Hepatocyte (in vitro differentiated cells): ENCODE results near the gene SLC38A1. TPM values are rescaled to one million over a fixed set of nuclear protein-coding genes. Genes with fewer than 3 reads are reported as not detected.

Source experiments
- DNase-seq: peaks from one replicate; pipeline ENCODE4 v3.0.0-alpha.2; 2016; ENCODE audit warnings: low spot score
- H2AFZ ChIP-seq: fragments of 200-600 bp; sonication (generic); 2 replicates; pipeline ENCODE4 v1.6.0; 2016; ENCODE audit warnings: antibody characterized with exemption, mild to moderate bottlenecking
- H3K27ac ChIP-seq: fragments of 200-600 bp; sonication (generic); 2 replicates; pipeline ENCODE4 v1.5.1; 2016; ENCODE audit warnings: mild to moderate bottlenecking
- H3K27me3 ChIP-seq: fragments of 200-600 bp; sonication (generic); 2 replicates; pipeline ENCODE4 v1.6.1; 2016
- H3K36me3 ChIP-seq: fragments of 200-600 bp; sonication (generic); replicated peaks from 2 replicates; pipeline ENCODE4 v1.5.1; 2016; ENCODE audit warnings: low read depth; ENCODE audit not compliant: insufficient read depth
- H3K4me1 ChIP-seq: fragments of 200-600 bp; sonication (generic); 2 replicates; pipeline ENCODE4 v1.5.1; 2016; ENCODE audit warnings: mild to moderate bottlenecking, moderate library complexity; ENCODE audit not compliant: insufficient read depth
- H3K4me2 ChIP-seq: fragments of 200-600 bp; sonication (generic); 2 replicates; pipeline ENCODE4 v1.6.0; 2016
- H3K4me3 ChIP-seq: fragments of 200-600 bp; sonication (generic); 2 replicates; pipeline ENCODE4 v1.5.1; 2016; ENCODE audit warnings: mild to moderate bottlenecking
- H3K79me2 ChIP-seq: fragments of 200-600 bp; sonication (generic); 2 replicates; pipeline ENCODE4 v1.6.0; 2017; ENCODE audit warnings: mild to moderate bottlenecking
- H3K9me2 ChIP-seq: fragments of 200-600 bp; sonication (generic); replicated peaks from 2 replicates; pipeline ENCODE4 v1.6.0; 2017; ENCODE audit warnings: mild to moderate bottlenecking; ENCODE audit not compliant: insufficient read depth
- H3K9me3 ChIP-seq: fragments of 200-600 bp; sonication (generic); 2 replicates; pipeline ENCODE4 v1.5.1; 2016; ENCODE audit warnings: low read depth, mild to moderate bottlenecking
- H4K20me1 ChIP-seq: fragments of 200-600 bp; sonication (generic); 2 replicates; pipeline ENCODE4 v1.6.0; 2016; ENCODE audit warnings: mild to moderate bottlenecking; ENCODE audit not compliant: insufficient read depth, poor library complexity, severe bottlenecking
- EZH2 ChIP-seq: fragments of 200-600 bp; sonication (generic); IDR thresholded peaks from 2 replicates; pipeline ENCODE4 v1.6.1; 2016; ENCODE audit warnings: antibody characterized with exemption, mild to moderate bottlenecking, borderline replicate concordance
- EZH2phosphoT487 ChIP-seq: fragments of 200-600 bp; sonication (generic); IDR thresholded peaks from one replicate; pipeline ENCODE4 v1.6.1; 2018; ENCODE audit warnings: antibody characterized with exemption, mild to moderate bottlenecking, low read depth, moderate library complexity; ENCODE audit not compliant: unreplicated experiment, severe bottlenecking
- WGBS: methylation state at CpG from one replicate; pipeline ENCODE4 v1.1.6; 2016; ENCODE audit warnings: low lambda C conversion rate; ENCODE audit errors: missing lambda C conversion rate; 5-methylcytosine and 5-hydroxymethylcytosine counted together
- polyA plus RNA-seq: library from polyadenylated mRNA; unstranded; fragments of >200 nt; fragmentation: Nextera tagmentation; extraction: Ambion mirVana; gene quantifications from 2 replicates; pipeline ENCODE4 v1.2.1, GENCODE V29; 2016
- total RNA-seq: library from RNA; depleted of rRNA; stranded (reverse); fragments of >200 nt; gene quantifications from 2 replicates; pipeline ENCODE4 v1.2.3, GENCODE V29; 2014
- TF ChIP-seq, protein P1 (sequence below): fragments of 200-600 bp; sonication (generic); IDR thresholded peaks from 2 replicates; pipeline ENCODE4 v1.5.1; 2016; ENCODE audit warnings: antibody characterized with exemption, mild to moderate bottlenecking; ENCODE audit not compliant: poor library complexity

Gene SLC38A1
- total and polyA plus RNA-seq, 2 experiments from 2014 or later = 48.2 to 86.8 TPM

DNA sequence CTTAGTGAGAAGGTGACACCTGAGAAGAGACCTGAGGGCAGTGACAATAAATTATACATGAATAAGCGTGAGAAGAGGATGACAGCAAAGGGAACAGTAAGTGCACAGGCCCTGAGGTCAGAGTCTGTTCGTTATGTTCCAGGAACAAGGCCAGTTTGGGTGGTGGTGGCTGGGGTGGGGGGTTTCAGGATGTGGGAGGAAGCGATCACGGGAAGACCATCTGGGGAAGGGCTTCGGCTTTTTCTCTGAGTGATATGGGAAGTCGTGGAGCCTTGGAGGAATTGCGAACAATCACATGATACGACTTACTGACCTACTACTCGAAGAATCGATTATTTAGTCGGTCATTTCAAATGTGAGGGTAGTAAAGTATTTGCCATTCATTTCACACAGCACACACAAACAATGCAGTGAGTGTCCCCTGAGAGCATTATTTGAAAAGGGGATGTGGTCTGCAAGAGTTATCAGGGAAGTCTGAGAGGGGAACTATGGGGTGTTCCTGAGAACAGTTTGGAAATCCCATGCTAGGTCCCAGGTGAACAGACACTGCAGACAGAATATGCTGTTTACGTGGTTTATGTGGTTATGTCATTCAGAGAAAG lies 94.7 kb downstream of the SLC38A1 start:
- Histone ChIP-seq H3K27ac (no peak overlapping the region), H3K36me3 (no peaks in the 10 kb centered on the region), H3K79me2 (no peaks in the 10 kb centered on the region), H3K4me1 (no peaks in the 10 kb centered on the region), H3K9me3 (no peaks in the 10 kb centered on the region), H3K4me3 (no peak overlapping the region), H4K20me1 (no peaks in the 10 kb centered on the region), H2AFZ (no peak overlapping the region), H3K27me3 (no peaks in the 10 kb centered on the region), H3K4me2 (no peak overlapping the region), H3K9me2 (no peaks in the 10 kb centered on the region)
- WGBS = 96% methylated on average over 12 of the region's 12 CpGs
- DNase-seq = no peak
- TF ChIP-seq, protein P1, sequence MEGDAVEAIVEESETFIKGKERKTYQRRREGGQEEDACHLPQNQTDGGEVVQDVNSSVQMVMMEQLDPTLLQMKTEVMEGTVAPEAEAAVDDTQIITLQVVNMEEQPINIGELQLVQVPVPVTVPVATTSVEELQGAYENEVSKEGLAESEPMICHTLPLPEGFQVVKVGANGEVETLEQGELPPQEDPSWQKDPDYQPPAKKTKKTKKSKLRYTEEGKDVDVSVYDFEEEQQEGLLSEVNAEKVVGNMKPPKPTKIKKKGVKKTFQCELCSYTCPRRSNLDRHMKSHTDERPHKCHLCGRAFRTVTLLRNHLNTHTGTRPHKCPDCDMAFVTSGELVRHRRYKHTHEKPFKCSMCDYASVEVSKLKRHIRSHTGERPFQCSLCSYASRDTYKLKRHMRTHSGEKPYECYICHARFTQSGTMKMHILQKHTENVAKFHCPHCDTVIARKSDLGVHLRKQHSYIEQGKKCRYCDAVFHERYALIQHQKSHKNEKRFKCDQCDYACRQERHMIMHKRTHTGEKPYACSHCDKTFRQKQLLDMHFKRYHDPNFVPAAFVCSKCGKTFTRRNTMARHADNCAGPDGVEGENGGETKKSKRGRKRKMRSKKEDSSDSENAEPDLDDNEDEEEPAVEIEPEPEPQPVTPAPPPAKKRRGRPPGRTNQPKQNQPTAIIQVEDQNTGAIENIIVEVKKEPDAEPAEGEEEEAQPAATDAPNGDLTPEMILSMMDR = no peak
- TF ChIP-seq EZH2phosphoT487 = no peak

DNA sequence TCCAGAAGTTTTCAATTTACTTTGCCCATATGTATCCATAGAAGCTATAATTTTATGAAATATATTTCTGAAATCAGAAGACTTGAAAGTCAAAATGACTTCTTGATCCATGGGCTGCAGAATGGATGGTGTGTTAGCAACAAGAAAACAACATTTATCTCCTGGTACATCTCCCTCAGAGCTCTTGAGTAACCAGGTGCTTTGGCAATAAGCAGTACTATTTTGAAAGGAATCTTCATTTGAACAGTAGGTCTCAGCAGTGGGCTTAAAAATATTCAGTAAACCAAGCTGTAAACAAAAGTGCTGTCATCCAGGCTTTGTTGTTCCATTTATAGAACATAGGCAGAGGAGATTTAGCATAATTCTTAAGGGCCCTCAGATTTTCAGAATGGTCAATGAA lies 100.4 kb downstream of the SLC38A1 start:
- TF ChIP-seq EZH2phosphoT487 (no peak), EZH2 (no peak)
- TF ChIP-seq, protein P1 = no peak
- no peaks in the 10 kb centered on the region for H3K4me1 ChIP-seq
- no peak overlapping the region for H3K4me3 ChIP-seq
- H2AFZ ChIP-seq = no peak overlapping the region
- no peak overlapping the region for H3K27ac ChIP-seq
- no peak for DNase-seq
- no peak overlapping the region for H3K4me2 ChIP-seq
- H3K27me3 ChIP-seq = no peaks in the 10 kb centered on the region
- no peaks in the 10 kb centered on the region for H3K36me3 ChIP-seq
- H3K9me2 ChIP-seq = no peaks in the 10 kb centered on the region
- no peaks in the 10 kb centered on the region for H3K79me2 ChIP-seq
- H3K9me3 ChIP-seq = no peaks in the 10 kb centered on the region
- H4K20me1 ChIP-seq = no peaks in the 10 kb centered on the region

DNA sequence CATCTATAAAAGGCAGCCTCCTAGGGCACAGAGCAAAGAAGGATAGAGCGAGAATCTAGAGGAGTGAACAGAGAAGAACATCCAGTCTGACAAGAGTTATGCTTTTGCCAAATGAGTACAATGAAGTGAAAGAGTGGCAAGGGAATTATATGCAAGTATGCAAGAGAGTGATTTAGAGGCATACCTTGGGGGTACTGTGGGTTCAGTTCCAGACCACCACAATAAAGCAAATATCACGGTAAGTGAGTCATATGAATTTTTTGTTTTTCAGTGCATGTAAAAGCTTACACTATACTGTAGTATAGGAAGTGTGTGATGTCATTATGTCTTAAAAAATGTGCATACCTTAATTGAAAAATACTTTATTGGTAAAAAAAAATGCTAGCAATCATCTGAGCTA lies 101.4 kb downstream of the SLC38A1 start:
- Histone ChIP-seq H3K4me2 (no peak overlapping the region), H3K9me2 (no peaks in the 10 kb centered on the region), H3K9me3 (no peaks in the 10 kb centered on the region), H3K36me3 (no peaks in the 10 kb centered on the region), H3K27me3 (no peaks in the 10 kb centered on the region), H2AFZ (no peak overlapping the region), H3K79me2 (no peaks in the 10 kb centered on the region), H3K4me1 (no peaks in the 10 kb centered on the region), H3K4me3 (no peak overlapping the region), H3K27ac (no peak overlapping the region), H4K20me1 (no peaks in the 10 kb centered on the region)
- WGBS = 93% methylated on average over 2 of the region's 2 CpGs
- TF ChIP-seq, protein P1 = no peak
- no peak for TF ChIP-seq EZH2
- no peak for TF ChIP-seq EZH2phosphoT487
- no peak for DNase-seq

DNA sequence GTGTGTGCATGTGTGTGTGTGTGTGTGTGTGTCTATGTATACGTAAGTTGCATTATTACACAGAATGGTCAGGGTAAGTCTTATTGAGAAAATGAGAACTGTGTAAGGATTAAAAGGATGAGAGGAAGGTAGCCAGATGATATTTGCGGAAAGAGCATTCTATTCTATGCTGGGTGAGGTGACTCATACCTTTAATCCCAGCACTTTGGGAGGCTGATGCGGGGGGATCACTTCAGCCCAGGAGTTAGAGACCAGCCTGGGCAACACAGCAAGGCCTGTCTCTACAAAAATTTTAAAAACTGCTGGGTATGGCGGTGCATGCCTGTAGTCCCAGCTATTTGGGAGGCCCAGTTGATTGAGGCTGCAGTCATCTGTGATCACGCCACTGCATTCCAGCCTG lies 103.7 kb downstream of the SLC38A1 start:
- no peak for DNase-seq
- WGBS = 88% methylated on average over 5 of the region's 5 CpGs

More for the DNA sequence above, 103.7 kb downstream of the SLC38A1 start:
- no peaks in the 10 kb centered on the region for H4K20me1 ChIP-seq
- no peak overlapping the region for H2AFZ ChIP-seq
- no peaks in the 10 kb centered on the region for H3K9me3 ChIP-seq
- no peaks in the 10 kb centered on the region for H3K36me3 ChIP-seq
- no peaks in the 10 kb centered on the region for H3K27me3 ChIP-seq
- H3K27ac ChIP-seq = no peak overlapping the region
- no peak for TF ChIP-seq EZH2
- TF ChIP-seq, protein P1 = no peak
- no peak for TF ChIP-seq EZH2phosphoT487
- H3K79me2 ChIP-seq = no peaks in the 10 kb centered on the region
- peaks cover 11% of the 10 kb centered on the region for H3K4me1 ChIP-seq
- no peak overlapping the region for H3K4me2 ChIP-seq
- no peak overlapping the region for H3K4me3 ChIP-seq
- H3K9me2 ChIP-seq = no peaks in the 10 kb centered on the region
